Measurements from ENCODE around the gene CYP19A1.

GRCh38 chr15:51172193-51172592 is 166.2 kb downstream of the CYP19A1 start:
- TF ChIP-seq CTCF (tag by site-specific recombination; IDR thresholded peaks at IDR 0.05) = no peak
- TF ChIP-seq ZNF362 (tag by site-specific recombination; IDR thresholded peaks at IDR 0.05) = no peak
- no peak for TF ChIP-seq ZFP37 (tag by site-specific recombination; IDR thresholded peaks at IDR 0.05)
- no peak for TF ChIP-seq ATF2 (tag by site-specific recombination; IDR thresholded peaks at IDR 0.05; ENCODE audit: low read depth)
- no peak for TF ChIP-seq ZNF239 (tag by site-specific recombination; IDR thresholded peaks at IDR 0.05)
